Measurements from ENCODE around the gene KCNG1.

KCNG1 gene

GRCh38 chr20:51011479-51011878 lies 11.4 kb downstream of the KCNG1 start:
- DNase-seq: no peak

- DNase-seq: no peak
Observed at GRCh38 chr20:51010932-51011331, 12.0 kb downstream of the KCNG1 start.

GRCh38 chr20:51010043-51010365 lies 12.9 kb downstream of the KCNG1 start:
- DNase-seq: no peak

DNA sequence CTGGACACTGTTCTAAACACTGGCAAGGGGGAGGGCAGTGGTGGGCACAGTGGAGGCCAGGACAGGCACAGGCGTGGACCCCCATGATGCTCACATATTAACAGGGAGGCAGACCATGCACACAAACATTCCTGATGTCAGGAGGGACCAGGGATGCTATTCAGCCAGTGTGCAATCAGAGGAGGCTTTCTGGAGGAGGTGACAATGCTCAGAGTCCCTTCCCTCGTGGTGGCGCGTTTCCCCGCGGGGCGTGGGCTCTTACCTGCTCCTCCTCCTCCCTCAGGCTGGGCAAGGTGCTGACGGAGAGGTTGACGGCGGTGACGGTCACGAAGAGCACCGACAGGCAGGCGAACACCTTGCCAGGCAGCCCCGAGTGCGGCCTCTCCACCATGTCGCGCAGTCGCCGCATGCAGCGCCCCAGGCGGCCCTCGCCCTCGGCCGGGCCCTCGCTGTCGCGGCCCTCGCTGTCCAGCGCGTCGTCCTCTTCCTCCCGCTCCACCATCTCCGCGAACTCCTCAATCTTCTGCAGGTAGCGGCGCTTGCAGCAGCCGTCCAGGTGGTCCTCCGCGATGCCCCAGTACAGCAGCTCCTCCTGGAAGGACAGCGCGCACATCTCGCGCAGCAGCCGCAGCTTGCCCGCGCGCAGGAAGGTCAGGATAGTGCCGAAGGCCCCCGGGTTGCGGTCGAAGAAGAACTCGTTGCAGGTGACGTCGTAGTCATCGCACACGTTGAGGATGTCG lies 13.4 kb downstream of the KCNG1 start:
- no peak for DNase-seq

DNA sequence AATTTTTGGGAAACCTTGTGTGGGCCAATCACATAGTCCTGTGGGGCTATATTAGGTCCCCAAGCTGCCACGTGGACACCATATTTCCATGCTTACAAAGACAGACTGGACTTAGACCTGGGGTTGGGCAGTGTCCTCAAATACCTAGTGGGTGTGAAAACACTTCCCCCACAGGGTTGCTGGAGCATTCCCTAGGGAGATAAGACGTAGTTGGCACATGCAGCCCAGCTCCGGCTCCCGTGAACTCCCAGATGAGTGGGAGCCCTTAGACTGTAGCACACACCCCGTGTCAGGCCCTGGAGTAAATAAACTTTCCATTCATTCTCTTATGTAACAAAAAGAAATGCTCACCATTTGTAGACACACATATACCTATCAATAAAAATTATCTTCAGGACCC lies 14.2 kb downstream of the KCNG1 start:
- DNase-seq: no peak

DNA sequence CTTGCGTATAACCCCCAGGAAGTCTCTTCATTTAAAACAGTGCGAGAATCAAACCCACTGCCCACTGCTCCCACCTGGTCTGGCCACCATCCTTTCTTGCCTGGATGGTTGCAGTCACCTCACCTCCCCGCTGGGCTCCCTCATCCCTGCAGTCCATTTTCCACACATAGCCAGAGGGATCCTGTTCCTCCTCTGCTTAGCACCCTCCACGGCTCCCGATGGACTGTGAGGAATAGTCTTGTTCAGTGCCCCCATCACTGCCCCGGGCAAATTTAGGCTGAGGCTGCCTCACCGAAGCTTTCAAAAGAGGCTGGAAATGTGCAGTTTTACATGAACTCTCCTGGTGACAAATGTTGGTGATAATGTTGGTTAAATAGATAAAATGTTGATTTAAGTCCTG lies 17.7 kb downstream of the KCNG1 start:
- no peak for DNase-seq

- no peak for DNase-seq
Observed at GRCh38 chr20:51004781-51005180, 18.1 kb downstream of the KCNG1 start.

- DNase-seq: no peak
Observed at GRCh38 chr20:51004305-51004727, 18.6 kb downstream of the KCNG1 start.

GRCh38 chr20:51003753-51004152 lies 19.2 kb downstream of the KCNG1 start:
- no peak for DNase-seq

GRCh38 chr20:51002633-51003032 lies 20.3 kb downstream of the KCNG1 start:
- no peak for DNase-seq

DNA sequence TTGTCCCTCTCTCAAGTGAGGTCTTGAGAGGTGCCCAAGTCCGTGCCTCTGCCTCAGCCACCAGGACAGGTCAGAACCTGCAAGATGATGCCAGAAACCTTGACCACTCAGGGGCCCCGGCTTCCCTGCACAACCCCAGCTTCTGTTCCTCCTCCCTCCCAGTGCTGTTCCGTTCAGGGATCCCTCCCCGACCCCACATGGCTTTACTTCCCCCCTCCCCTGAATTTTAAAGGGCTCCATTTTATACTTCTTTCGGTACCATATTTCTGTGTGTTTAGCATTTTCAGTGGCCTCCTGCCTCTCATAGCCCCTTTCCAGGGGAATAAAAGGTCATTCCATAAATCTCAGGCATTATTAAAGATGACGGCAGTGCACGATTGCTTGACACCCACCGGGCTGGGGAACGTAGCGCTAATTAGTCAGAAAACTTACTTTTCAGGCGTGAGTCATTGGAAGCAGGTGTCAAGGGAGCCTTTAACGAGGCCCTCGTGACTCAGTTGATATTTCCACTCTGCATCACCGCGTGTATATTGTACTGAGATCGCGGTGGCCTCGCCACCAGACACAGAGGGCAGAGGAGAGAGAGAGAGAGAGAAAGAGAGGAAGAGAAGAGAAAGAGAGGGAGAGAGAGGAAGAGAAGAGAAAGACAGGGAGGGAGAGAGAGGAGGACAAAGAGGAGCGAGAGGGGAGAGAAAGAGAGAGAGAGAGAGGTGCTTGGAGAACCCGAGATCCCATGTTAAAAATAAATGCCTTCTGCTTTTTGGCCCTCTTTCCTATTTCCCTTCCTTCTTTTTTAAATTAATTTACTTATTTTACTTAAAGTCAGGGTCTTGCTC lies 21.3 kb downstream of the KCNG1 start:
- no peak for DNase-seq

- no peak for DNase-seq
Observed at GRCh38 chr20:50999355-50999754, 23.6 kb downstream of the KCNG1 start.

GRCh38 chr20:50996901-50997865 lies 25.7 kb downstream of the KCNG1 start:
- DNase-seq: peak; percentile 27

GRCh38 chr20:50995506-50995905 lies 27.4 kb downstream of the KCNG1 start:
- no peak for DNase-seq

DNA sequence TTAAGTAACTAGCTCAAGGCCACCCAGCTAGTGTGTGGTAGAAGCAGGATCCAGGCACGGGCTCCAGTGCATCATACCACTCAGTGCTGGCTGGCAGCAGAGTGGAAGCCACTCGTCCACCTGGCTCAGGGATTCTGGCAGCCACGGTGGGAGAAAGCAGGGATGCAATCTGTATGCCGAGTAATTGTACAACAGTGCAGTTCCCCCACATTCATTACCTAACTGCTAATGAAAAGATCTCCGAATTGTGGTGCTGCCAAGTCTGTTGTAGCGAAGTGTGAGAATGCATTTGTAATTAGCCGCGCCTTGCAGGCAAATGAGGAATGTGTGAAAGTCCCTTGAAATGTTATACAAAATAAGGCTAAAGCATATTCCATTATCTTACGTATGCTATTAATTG lies 29.0 kb downstream of the KCNG1 start:
- no peak for DNase-seq

DNA sequence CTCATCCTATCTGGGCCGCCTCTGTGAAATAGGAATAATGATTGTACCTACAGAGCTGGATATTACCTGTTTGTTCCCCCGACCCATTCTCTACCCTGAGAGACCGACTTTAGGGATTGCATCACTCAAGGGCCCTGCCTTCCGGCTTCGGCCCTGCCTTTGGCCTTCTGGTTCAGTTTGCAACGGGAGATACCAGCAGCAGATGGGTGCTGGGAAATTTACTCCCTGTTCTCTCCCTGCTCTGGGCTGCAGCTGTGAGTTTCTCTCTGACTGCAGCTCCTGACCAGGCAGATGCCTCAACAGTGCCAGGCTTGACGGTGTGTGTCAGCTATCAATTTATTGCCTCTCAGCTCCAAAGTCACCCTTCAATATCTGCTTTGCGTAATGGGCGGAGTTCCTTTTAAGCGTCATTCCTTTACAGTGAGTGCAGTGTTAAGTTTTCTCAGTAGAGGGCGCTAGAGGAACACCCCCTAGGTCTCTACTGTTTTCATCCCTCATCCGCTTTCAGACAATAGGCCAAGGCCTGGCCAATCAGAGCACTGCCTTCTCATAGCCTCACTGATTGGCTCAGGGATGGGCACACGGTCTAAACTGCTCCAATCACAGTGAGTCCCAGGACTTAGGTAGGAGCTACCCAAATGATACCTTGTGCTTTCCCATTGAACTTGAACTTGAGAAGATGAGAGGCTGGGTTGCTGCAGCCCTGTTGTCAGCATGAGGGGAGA lies 30.0 kb downstream of the KCNG1 start:
- peak; percentile 73 for DNase-seq

GRCh38 chr20:50992336-50992732 lies 30.6 kb downstream of the KCNG1 start:
- DNase-seq: no peak

- DNase-seq: no peak
Observed at GRCh38 chr20:50991076-50991475, 31.8 kb downstream of the KCNG1 start.

GRCh38 chr20:50987493-50988210 lies 35.3 kb downstream of the KCNG1 start:
- DNase-seq: peak; percentile 35

- DNase-seq: no peak
Observed at GRCh38 chr20:50983321-50983720, 39.6 kb downstream of the KCNG1 start.

DNA sequence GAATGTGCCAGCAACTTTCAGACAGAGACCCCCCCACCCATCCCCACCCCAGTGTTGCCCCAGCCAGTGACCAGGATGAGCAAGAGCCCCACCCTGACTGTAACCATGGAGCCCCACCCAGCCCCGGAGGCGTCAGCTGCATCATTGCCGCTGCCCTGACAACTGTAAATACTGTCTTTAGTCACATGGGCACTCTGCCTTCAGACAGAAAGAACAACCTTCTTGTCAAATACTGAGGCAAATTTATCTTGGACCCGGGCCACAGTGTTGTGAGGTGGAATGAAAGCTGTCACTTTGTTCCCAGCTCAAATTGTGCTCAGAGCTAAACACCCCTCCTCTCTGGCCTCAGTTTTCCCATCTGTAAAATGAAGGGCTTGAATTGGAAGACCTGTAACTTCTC lies 40.5 kb downstream of the KCNG1 start:
- DNase-seq: no peak

DNA sequence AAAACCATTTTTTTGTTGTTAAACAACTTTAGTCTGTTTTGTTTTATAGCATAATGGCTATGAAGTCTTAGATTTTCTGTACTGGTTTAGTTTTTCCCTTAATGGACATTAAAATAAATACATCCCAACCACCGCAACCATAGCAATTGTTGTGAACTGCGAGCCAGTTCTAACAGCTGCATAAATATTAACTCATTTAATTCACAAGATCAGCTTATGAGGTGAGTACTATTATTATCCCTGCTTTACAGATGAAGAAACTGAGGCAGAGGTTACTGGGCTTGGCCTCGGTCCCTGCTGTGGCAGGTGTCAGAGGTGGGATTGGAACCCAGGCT lies 41.2 kb downstream of the KCNG1 start:
- DNase-seq: no peak

Data from NCI-H446 treated with DMSO at 0.1 percent for 48 hours (cell line).